ENCODE data around the gene EPB41L4A.

DNA sequence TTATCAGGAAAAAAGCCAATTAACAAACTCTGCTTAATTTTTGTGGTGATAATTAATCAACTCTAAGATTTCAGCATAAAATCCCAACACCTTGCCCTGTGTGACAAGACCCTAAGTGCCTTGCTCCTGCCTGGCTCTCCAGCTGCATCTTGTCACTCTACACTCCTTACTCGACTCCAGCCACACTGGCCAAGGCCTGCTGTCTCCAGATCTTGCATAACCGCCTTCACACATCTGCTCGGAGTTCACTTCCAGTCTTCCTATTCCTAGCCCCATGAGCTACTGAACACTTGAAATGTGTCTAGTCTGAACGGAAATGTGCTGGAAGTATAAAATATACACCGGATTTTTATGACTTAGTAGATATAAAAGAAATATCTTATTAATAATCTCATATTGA is 259.6 kb downstream of the EPB41L4A start:
- TF ChIP-seq, protein P1, sequence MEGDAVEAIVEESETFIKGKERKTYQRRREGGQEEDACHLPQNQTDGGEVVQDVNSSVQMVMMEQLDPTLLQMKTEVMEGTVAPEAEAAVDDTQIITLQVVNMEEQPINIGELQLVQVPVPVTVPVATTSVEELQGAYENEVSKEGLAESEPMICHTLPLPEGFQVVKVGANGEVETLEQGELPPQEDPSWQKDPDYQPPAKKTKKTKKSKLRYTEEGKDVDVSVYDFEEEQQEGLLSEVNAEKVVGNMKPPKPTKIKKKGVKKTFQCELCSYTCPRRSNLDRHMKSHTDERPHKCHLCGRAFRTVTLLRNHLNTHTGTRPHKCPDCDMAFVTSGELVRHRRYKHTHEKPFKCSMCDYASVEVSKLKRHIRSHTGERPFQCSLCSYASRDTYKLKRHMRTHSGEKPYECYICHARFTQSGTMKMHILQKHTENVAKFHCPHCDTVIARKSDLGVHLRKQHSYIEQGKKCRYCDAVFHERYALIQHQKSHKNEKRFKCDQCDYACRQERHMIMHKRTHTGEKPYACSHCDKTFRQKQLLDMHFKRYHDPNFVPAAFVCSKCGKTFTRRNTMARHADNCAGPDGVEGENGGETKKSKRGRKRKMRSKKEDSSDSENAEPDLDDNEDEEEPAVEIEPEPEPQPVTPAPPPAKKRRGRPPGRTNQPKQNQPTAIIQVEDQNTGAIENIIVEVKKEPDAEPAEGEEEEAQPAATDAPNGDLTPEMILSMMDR (IDR thresholded peaks at IDR 0.05; ENCODE audit: low read depth, low read length, poor library complexity, severe bottlenecking), result no peak
- no peak for TF ChIP-seq EZH2phosphoT487 (IDR thresholded peaks at IDR 0.05; ENCODE audit: borderline replicate concordance, low read length)

Data from DOHH2 (cell line).